ENCODE results near the gene DGKB.

DNA sequence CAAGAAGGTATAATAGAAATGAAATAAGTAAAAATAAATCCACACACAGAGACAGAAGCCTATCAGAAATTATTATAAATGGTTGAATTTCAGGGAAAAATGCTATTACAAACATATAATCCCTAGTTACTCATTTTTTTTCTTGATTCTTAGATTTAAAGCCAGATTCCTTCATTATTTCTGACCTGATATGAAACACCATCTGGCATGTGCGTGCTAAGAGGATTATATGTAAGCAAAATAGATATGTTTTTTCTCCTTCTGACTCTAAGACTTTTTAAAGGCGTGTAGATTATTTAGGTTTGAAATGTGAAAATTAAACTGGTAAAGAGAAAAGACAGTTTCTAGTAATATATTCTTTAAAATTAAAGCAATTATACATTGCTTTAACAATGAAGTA is 676.4 kb downstream of the DGKB start:
- TF ChIP-seq CTCF (IDR thresholded peaks at IDR 0.05; ENCODE audit: control extremely low read depth in 1 of 3, insufficient read depth in 1 of 3, low read depth in 1 of 3, low read length in 3 of 3) (no peak), GABPA (IDR thresholded peaks at IDR 0.05; ENCODE audit: borderline replicate concordance, insufficient read depth, low read length) (no peak), ZNF274 (IDR thresholded peaks at IDR 0.05; ENCODE audit: borderline replicate concordance, extremely low read depth, low read length) (no peak), POLR2A (IDR thresholded peaks at IDR 0.05; ENCODE audit: control extremely low read depth in 1 of 2, low read depth in 2 of 2, low read length in 2 of 2) (no peak), POLR2AphosphoS5 (IDR thresholded peaks at IDR 0.05; ENCODE audit: low read depth, low read length) (no peak), KDM1A (IDR thresholded peaks at IDR 0.05; ENCODE audit: borderline replicate concordance, low read length) (no peak), EP300 (IDR thresholded peaks at IDR 0.05; ENCODE audit: borderline replicate concordance in 1 of 2, low read depth in 2 of 2, low read length in 2 of 2) (no peak), TAF1 (IDR thresholded peaks at IDR 0.05; ENCODE audit: low read depth, low read length) (no peak)
- TF ChIP-seq, protein P1, sequence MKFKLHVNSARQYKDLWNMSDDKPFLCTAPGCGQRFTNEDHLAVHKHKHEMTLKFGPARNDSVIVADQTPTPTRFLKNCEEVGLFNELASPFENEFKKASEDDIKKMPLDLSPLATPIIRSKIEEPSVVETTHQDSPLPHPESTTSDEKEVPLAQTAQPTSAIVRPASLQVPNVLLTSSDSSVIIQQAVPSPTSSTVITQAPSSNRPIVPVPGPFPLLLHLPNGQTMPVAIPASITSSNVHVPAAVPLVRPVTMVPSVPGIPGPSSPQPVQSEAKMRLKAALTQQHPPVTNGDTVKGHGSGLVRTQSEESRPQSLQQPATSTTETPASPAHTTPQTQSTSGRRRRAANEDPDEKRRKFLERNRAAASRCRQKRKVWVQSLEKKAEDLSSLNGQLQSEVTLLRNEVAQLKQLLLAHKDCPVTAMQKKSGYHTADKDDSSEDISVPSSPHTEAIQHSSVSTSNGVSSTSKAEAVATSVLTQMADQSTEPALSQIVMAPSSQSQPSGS (IDR thresholded peaks at IDR 0.05; ENCODE audit: low read length), result no peak

Measured in H1 (cell line).